HG03558 (cell line): ENCODE data around the gene TDRD12.

Source experiments
- ATAC-seq: cut with Tn5 transposase; IDR thresholded peaks from one replicate; pipeline ENCODE4 v1.9.1; 2021; ENCODE audit warnings: moderate number of reproducible peaks; ENCODE audit not compliant: unreplicated experiment; ENCODE audit errors: extremely low read depth

Gene TDRD12

DNA sequence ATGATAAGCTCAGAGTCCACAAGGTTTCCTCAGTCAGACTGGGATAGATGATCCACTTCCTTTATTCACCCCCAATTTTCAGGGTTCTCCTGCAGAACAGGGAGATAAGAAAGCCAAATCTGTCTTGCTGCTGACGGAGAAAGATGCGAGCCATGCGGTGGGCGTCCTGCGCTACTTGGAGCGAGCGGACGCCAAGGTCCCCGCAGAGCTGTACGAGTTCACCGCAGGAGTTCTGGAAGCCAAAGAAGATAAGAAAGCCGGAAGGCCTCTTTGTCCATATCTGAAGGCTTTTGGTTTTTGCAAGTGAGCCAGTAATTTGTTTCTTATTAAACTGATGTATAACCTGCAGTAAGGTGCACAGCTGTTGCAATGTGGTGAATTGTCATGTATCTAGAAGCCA, 83.3 kb downstream of the TDRD12 start:
- ATAC-seq, result no peak

DNA sequence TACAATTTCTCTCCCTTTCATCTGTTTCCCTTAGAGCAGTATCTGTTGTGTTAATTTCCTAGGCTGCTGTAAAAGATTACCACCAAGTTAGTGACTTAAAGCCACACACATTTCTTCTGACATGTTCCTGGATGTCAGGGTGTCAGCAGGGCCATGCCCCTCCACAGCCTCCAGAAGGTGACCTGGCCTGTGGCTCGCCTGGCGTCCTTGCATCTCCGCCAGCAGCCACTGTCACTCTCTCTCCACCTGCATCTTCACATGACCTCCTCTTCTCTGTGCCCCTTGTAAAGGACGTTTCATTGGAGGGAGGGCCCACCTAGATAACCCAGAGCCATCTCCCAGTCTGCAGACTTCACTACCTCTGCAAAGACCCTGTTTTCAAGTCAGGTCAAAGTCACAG, 88.7 kb downstream of the TDRD12 start:
- ATAC-seq, result no peak

DNA sequence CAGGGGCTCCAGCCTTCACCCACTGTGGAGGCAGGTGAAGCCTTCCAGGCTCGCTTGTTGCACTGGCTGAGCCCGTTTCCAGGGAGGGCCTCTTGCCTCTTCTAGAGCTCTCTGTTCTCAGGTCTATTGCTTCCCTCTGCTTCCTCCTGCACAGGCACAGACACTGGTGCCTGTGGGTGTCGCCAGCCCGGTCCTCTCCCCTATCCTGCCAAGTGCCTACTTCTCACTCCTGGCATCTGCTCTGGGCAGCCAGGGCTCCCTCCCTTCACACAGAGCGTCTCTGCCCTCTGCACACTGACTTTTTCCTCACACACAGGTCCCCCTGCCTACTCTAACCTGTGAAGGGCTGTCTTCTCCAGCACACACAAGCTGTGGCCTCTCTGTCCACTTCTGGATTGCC, 89.7 kb downstream of the TDRD12 start:
- ATAC-seq, result no peak

DNA sequence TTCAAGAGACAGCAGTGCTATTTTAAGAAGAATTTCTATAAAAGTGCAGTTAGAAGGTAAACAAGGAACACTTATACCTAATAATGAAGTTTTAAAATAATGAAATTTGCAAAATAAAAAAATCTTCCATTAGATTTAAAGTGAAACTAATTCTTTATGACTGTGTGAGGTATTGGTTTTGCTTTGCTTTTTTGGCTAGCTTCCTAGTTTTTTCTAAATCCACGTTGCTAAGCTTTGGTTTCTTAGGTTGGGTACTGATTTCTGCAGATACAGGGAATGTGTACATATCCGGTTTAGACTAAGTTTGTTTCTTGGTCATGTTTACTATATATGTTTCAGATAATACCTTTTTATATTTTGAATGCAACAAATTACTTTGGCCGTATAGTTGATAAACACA, 90.2 kb downstream of the TDRD12 start:
- no peak for ATAC-seq

DNA sequence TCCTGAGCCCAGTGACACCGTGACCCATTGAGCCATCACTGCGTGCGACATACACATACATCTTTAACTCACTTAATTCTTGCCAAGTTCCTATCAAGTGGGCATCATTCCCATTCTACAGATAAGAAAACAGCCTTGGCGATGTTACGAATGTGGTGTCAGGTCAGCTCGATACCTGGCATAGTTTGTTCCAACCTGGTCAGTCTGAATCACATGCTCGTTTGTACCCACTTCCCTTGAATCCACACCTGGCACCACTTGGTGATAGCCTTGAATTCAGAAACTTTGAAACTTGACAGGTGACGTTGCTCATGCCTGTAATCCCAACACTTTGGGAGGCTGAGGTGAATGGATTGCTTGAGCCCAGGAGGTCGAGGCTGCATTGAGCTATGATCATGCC, 90.9 kb downstream of the TDRD12 start:
- no peak for ATAC-seq

DNA sequence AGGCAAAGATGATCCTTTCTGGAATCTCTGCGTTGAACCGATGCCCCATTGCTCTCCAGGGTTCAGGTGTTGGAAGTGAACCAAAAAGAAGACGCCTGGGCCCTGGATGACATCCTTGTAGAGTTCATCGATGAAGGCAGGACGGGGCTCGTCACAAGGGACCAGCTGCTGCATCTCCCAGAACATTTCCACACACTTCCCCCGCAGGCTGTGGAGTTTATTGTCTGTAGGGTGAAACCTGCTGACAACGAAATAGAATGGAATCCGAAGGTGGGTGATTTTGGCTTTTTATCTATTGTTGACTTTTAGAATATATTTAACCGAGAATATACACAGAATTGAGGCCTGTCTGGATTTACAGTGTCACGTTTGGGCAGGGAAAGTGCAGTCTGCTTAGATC, 91.6 kb downstream of the TDRD12 start:
- ATAC-seq, result no peak

DNA sequence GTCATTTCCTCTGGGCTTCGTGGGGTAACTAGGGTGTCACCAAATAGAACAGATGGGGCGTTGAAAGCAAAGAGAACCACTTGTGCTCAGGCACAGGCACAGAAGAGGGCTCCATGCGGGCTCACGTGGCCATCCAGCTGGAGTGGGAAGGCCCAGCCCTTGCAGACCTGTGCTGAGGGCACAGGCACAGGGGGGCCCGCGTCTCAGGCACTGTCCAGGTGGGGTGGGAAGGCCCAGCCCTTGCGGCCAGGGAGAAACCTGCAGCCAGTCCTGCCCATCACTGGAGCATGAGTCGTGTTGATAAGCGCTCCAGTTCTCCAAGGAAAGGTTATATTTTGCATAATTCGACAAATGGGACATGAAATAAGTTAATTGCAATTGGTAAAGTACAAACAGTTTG, 92.5 kb downstream of the TDRD12 start:
- ATAC-seq, result no peak

DNA sequence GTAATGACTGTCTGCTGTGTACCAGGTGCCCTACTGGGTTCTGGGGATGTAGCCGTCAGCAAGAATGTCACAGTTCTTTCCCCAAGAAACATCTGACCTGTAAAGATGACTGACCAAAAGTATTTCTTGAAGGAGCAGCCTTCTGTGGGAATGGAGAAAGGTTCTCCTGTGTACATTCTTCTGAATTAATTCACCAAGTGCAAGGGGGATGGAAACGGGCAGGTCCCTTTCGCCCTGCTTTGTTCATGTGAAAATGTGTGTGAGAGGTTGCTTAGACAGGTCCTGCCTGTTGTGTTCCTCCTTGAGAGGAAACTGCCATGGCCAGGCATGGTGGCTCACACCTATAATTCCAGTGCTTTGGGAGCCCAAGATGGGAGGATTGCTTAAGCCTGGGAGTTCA, 93.0 kb downstream of the TDRD12 start:
- ATAC-seq, result no peak

DNA sequence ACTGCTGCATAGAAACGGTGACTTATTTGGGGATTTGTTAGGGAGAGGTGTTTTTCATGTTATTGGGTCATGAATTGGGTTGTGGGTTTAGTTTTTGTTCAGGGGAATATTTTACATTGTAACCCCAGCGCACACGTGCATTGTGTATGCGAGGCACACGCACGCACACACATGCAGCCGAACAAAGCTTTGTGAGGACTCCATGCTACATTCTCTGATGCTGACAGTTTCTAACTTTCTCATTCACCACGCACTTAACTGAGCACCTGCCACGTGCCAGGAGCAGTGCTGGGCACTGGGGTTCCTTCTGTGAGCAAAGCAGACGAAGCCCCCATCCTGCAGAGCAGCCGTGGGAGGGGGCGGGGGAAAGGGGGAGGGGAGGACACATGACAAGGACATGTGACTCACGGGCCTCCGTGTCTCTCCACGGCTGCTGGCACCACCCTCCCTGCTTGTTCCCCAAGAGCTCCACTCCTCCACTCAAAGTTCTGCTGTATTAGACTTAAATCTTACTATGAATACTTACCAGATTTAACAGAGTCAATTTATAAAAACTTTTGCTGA, 94.4 kb downstream of the TDRD12 start:
- no peak for ATAC-seq

DNA sequence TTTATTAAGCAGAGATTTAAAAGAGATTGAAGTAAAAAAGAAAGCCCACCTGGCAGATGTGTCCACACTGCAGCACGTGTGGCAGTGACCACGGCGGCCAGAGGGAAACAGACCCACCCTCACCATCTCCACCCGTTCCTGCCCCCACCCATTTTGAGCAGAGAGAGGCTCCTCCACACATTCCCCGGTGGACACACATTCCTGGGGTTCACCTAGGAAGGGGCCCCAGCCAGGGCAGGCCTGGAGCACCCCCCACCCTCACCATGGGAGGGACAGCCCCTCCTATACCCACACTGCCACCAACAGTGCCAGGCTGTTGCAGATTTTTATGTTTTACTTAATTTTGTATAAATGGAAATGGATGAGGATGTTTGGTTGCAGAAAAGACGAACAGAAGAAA, 95.1 kb downstream of the TDRD12 start:
- no peak for ATAC-seq

DNA sequence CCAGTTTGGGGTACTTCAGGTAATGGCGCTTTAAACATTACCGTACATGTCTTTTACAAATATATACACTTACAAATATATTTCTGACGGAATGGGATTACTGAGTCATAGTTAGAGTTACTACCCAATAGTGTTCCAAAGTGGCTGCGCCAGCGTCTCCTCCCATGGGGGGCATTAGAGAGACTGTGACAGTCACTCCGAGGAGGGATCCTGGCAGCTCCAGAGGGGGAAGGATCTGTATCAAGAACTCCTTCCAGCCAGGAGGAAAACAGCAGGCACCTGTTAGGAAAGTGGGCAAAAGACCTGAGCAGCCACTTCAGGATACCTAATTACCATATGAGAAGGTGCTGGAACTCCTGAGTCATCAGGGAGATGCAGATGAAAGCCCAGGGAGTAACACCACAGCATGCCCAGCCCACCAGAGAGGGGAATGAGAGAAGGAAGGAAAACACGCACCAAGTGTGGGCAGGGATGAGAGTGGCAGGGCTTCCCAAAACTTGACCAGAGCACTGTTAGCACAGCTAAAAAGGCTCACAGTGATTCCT, 97.1 kb downstream of the TDRD12 start:
- ATAC-seq, result no peak

DNA sequence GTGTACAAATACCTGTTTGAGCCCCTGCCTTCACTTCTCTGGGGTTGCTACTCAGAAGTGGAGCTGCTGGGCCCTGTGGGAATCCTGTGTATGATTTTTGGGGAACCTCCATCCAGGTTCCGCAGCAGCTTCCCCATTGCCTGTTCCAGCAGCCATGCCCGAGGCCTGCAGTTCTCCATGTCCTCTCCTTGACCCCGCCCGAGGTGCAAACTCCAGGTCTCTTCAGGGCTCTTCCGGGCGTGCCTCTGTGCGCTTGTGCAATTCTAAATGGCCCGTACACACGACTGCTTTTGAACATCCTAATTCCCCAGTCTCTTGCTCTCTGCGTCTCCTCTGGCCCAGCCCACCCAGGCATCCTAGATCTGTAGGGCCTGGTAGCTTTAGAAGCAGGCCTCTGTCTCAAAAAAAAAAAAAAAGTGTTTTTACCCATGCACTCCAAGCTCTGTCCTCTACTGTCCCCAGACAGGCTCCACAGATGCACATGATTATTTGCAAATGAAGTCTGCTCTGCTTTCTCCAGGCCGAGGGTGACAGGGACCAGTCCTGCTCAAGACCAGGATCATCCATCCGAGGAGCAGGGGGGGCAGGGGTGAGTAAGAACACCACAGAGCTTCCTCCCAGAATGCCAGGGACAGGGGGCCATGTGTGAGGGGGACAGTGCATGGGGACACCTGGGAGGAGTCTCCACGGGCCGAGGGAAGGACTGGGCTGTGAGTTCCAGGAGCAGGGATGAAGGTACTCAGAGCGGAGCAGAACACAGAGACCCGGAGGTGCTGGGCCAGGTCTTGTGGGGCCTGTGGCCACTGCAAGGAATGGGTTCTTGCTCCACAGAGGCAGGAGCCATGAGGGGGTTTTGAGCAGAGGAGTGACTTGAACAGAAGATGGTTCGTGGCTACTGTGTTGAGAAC, 98.3 kb downstream of the TDRD12 start:
- ATAC-seq, result no peak

DNA sequence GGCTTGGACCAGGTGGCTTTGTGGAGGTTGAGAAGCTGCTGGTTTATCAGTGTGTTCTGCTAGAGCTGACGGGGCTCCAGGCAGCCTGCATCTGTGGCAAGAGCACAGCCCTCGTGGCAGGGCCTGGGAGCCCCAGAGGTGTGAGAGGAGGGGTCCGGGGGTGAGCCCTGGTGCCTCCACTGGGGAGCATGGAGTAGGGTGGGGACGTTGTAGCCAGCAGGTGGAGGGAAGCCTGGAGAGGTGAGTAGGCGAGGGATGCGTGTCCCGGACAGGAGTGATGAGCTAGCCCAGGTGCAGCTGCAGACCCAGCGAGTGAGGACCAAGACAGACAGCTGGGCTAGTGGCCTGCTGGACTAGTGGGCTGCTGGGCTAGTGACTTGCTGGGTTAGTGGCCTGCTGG, 99.0 kb downstream of the TDRD12 start:
- ATAC-seq, result no peak

DNA sequence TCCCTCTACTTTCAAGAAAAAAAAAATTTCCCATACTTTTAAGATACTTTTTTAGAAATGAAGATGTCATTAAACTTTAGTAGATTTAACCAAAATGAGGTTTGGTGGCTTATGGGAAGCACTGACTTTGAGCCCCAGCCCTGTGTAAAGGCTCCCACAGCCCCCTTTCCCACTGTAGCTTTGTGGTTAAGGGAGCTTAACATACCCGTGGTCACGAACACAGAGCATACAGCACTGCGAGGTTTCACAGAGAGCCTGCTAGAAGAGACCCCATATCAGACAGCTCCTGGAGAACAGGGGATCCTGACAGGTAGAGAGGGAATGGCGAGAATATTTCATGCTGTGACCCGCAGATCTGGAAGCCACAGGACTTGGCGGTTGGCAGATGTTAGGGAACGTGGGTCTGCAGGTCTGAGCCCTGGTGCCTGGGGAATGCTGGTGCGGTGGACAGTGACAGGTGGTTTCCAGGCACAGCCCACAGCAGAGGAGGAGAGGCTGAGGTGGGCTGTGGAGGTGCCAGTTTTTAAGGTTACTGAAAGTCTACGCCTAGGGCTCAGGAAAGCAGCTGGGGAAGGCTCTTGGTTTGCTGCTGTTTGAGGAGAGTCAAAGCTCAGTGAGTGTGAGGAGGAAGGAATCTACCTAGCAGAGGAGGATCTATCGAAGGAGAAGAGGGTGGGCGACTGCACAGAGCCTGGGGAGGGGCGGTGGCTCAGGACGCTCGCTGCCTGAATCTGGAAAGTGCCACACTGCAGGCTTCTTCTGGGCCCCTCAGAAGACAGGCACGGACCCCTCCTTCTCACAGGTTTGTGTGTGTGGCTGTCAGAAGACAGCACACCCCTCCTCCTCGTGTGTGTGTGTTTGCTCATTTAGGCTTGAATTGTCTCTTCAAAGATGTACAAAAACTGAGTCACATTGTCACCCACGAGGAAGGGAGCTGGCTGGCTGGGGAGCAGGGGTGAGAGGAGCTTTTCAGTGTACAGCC, 100.1 kb downstream of the TDRD12 start:
- no peak for ATAC-seq

DNA sequence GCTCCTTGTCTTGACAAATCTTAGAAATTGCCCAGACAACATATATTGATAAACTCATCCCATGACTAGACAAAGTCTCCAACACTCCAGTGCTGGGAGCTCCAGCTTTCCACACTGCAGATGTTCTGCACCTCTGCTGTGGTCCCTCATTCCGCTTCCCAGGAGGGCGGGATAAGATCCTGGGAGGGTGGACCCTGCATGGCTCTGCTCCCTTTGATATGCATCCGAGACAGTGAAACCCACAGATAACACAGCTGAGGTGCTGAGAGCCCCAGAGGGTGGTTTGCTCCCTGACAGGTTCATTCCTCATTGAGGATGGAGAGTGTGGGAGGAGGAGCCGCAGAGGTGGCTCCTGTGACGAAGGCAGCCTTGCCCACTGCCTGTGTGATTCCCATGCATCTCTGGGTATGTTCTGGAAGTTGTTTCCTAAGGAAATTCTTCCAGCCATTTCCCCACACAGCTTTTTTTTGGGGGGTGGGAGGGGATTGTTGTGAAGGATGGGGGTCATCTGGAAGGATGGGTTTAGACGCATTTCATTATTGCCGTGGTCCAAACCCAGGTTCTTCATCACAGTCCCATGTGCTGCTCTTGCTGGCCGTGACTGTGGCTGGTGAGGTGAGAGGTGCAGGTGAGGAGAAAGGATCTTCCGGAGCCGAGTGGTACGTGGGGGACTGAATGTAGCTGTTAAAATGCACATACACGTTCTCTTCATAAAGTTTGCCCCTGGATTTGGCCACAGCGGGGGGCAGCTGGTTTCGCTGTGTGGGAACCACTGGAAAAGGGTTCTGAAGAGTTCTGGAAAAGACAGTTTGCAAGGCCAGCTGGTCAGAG, 103.6 kb downstream of the TDRD12 start:
- no peak for ATAC-seq

DNA sequence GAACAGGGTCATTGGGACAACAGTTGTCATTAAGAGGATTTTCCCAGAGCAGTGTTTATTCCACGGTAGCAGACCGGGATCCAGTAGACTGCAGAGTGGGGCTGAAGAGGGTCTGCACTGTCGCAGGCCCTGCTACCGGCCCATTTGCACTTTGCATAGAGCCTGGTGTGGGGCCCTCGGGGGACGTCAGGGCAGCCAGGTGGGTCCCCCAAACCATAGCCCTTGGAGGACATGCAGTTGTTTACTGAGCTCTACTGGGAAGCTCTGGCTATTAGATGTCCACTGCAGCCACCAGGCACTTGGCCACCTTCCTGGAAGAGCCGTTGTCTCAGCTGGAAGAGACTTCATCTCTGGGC, 104.2 kb downstream of the TDRD12 start:
- ATAC-seq, result no peak

DNA sequence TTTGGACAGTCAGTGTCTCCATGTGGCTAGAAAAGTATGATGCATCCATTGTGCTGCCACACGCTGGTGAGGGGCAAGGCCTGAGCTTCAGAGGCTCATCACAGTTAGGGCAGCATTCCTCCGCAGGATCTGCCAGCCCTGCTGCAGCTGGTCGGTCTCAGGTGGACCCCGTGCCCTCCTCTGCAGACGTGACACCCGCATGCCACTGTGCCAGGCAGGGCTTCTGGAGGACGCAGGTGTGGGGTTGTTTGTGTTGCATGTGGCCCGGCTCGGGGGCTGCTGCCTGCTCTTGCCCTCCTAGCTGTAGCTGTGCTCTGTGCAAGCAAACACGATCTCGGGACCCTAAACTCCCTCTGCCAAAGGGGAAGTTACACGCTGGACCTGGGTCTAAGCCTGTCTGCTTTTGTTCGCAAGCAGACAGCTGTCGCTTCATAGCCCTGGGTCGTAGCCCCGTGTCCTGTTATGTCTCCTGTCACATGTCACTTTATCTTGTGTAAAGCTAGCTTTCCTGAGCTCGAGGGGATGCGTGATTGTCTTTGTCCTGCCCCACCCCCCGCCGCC, 104.7 kb downstream of the TDRD12 start:
- no peak for ATAC-seq

DNA sequence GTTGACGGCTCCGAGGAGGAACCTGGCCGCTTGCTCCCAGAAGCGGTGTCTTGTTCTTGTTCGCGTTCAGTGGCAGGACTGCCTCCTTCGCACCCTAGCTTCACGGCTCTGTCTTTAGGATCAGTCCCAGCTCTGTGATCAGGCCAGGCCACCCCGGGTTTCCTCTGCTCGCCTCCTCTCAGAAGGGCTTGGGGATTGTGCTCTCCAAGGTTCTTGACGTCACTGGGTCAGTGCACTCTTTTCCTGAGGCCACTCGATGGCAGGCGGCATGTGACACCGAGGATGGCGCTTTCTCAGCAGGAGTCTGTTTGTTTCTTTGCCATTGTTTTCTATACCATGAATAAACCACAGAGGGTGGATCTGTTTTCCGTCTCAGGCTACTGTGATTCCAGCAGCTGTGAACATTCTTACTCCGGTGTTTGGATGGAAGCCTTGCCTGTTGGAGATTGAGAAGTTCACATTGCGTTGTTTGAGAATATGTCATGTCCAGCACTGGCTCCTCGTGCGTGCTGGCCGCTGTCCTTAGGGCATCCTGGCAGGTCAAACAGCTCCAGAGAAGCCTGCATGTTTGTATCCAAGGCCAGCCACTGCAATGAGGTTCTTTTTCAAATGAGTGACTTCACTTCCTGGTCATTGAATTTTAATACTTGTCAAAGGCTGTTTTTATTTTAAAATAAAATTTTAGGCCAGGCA, 105.5 kb downstream of the TDRD12 start:
- ATAC-seq, result no peak

DNA sequence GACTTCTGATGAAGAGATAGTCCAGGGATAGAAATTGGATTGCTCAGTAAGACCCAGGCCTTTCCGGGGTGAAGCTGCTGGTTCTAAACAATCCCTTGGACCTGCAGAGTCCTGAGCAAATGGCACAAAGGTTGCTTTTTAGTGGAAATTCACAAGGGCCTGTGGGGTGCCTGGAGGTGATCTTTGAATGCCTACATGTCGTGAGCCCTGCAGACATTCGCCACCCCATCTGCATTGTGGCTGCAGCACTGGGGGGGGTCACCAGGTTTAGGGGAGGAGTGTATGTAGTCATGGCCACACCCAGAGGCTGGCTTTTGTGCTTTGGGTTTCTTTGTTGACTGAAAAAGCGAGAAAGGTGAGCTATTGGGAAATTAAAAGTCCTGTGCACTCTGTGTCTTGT, 108.6 kb downstream of the TDRD12 start:
- ATAC-seq, result no peak
